Ovary (tissue), 9 donors: ENCODE results near the gene APBB1IP. TPM values are rescaled to one million over a fixed set of nuclear protein-coding genes. Genes with fewer than 3 reads are reported as not detected.

Source experiments
- DNase-seq, 5 donors: peaks; one replicate each; pipeline ENCODE4 v3.0.0-alpha.2; 2019 to 2020
- H3K27ac ChIP-seq, 2 donors: fragments of 200-600 bp; one replicate each; pipeline versions ENCODE4 v1.5.1 to v1.8.0; 2019 to 2022
- H3K27me3 ChIP-seq: fragments of 200-600 bp; one replicate; pipeline ENCODE4 v1.8.0; 2022
- H3K36me3 ChIP-seq: fragments of 200-600 bp; sonication (generic); one replicate; pipeline ENCODE4 v1.5.1; 2019
- H3K4me1 ChIP-seq: one replicate; pipeline ENCODE4 v1.8.1; 2013; ENCODE audit warnings: mild to moderate bottlenecking, moderate library complexity; ENCODE audit not compliant: insufficient read depth
- H3K4me3 ChIP-seq: fragments of 200-600 bp; sonication (generic); one replicate; pipeline ENCODE4 v1.5.1; 2017
- H3K9me3 ChIP-seq, 2 donors: fragments of 200-600 bp in 1 of 2; sonication (generic) in 1 of 2; one replicate each; pipeline versions ENCODE4 v1.5.1 to v1.8.1; 2013 to 2019; ENCODE audit warnings: mild to moderate bottlenecking in 1 of 2, moderate library complexity in 1 of 2
- CTCF ChIP-seq, 3 donors: fragments of 450-650 bp in 2 of 3; fragments of 200-600 bp in 1 of 3; IDR thresholded peaks; one replicate each; pipeline versions ENCODE4 v1.5.1 to v1.8.0; 2016 to 2022; ENCODE audit warnings: antibody characterized with exemption in 3 of 3, mild to moderate bottlenecking in 1 of 3
- EP300 ChIP-seq: sonication (generic); formaldehyde crosslinking; IDR thresholded peaks from one replicate; pipeline ENCODE4 v1.6.1; 2017; ENCODE audit warnings: antibody characterized with exemption
- POLR2A ChIP-seq: fragments of 450-650 bp; IDR thresholded peaks from one replicate; pipeline ENCODE4 v1.6.1; 2017; ENCODE audit warnings: antibody characterized with exemption, mild to moderate bottlenecking, moderate library complexity
- WGBS, 3 donors: extraction: QIAGEN DNeasy Blood & Tissue Kit in 1 of 3; methylation state at CpG; one replicate each; pipeline versions ENCODE4 v1.1.5 to v1.1.7; 2013 to 2017; 5-methylcytosine and 5-hydroxymethylcytosine counted together
- intact Hi-C, 4 donors: fragments of 100-400 bp; cut with DNase I; formaldehyde crosslinking; loops; one replicate each; pipeline versions ENCODE4 v1.11.0 to v1.15.1; 2022 to 2023
- polyA plus RNA-seq, 2 donors: library from polyadenylated mRNA; stranded (reverse); fragments of 200-250 nt in 1 of 2; fragments of 350-450 nt in 1 of 2; fragmentation: Illumina TruSeq in 1 of 2; extraction: RNeasy Lipid Tissue Mini Kit (QIAGEN cat#74804) in 1 of 2; gene quantifications; one replicate each; pipeline ENCODE4 v1.2.3, GENCODE V29; 2013 to 2014
- total RNA-seq, 7 donors: library from RNA; depleted of rRNA in 2 of 7; stranded (reverse); fragments of >200 nt in 2 of 7; fragmentation: NEBNext Ultra II Directional in 3 of 7; extraction: Animal tissue kit (Norgen Biotek cat#: 25700) in 3 of 7; gene quantifications; one replicate each; pipeline versions ENCODE4 v1.1.0 to v1.2.4, GENCODE V29; 2016 to 2023
- donor health status: DM: no; HTN: no; CAD: no; lungs with moderate emphysema.
- donor health status: DM: no; HTN: no; CAD: no.
- donor health status: Bipolar disorder and iron deficiency.
- donor health status: DM: yes; HTN: yes; CAD: no.
- donor health status: DM: no; HTN: no; CAD: no.
- donor health status: DM: yes; HTN: yes; CAD: no.

The APBB1IP gene
- total and polyA plus RNA-seq, 9 donors: 0.64 to 10.2 (median 1.8) TPM

GRCh38 chr10:26446258-26446657 is 8.1 kb downstream of the APBB1IP start:
- H3K36me3 ChIP-seq: no peaks in the 10 kb centered on the region
- DNase-seq: no peak
- no peaks in the 10 kb centered on the region for H3K27me3 ChIP-seq
- intact Hi-C loops: no loop called here
- no peak overlapping the region for H3K4me3 ChIP-seq
- H3K4me1 ChIP-seq: no peaks in the 10 kb centered on the region
- H3K27ac ChIP-seq: no peak overlapping the region
- H3K9me3 ChIP-seq: no peaks in the 10 kb centered on the region
- WGBS, 3 donors: 66 to 84% (median 72%) methylated on average over 5 of the region's 5 CpGs
- TF ChIP-seq CTCF (IDR thresholded peaks at IDR 0.05) (no peak), EP300 (no peak), POLR2A (no peak)

GRCh38 chr10:26448292-26448691 is 10.2 kb downstream of the APBB1IP start:
- no peak for TF ChIP-seq CTCF (IDR thresholded peaks at IDR 0.05)
- TF ChIP-seq POLR2A: no peak
- no peak for TF ChIP-seq EP300
- Histone ChIP-seq H3K4me3 (no peak overlapping the region), H3K4me1 (no peaks in the 10 kb centered on the region), H3K27me3 (no peaks in the 10 kb centered on the region), H3K9me3 (no peaks in the 10 kb centered on the region), H3K27ac (no peak overlapping the region), H3K36me3 (no peaks in the 10 kb centered on the region)
- DNase-seq: no peak
- intact Hi-C loops: no loop called here

DNA sequence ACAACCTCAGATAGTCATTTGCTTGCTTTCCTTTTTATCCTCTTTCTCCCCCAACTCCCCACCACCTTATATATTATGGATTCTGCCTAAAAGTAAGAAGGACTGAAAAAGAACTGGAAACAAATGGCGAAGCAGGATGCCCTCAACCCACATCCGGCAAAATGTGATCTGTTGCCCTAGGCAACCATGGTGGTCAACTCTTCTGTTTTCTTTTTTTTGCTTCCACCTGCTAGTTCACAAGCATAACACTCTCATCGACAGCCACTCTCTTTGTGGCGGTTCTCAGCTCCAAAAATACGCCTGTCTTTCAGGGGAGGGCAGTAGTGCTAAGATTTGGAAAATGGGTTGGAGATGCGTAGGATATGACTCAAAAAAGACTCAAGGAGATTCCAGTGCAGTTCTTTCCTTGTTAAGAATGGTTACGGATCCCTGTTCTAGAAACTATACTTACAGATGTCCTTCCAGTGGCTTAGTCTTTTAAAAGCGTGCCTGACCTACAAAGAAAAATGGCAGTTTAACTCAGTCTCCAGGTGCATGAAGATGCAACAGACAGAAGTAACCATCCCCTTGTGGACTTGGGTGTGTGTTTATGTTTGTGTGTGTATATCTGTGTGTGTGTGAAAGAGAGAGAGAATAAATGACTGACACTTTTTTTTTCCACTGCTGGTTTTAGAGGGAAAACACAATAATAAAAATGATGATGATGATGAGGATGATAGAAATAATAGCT is 10.7 kb downstream of the APBB1IP start:
- no peaks in the 10 kb centered on the region for H3K27me3 ChIP-seq
- intact Hi-C loops: no loop called here
- H3K9me3 ChIP-seq: no peaks in the 10 kb centered on the region
- H3K4me1 ChIP-seq: no peaks in the 10 kb centered on the region
- H3K27ac ChIP-seq: no peak overlapping the region
- no peak overlapping the region for H3K4me3 ChIP-seq
- WGBS, 3 donors: 78 to 82% (median 82%) methylated on average over 8 of the region's 8 CpGs
- DNase-seq: no peak
- TF ChIP-seq CTCF (IDR thresholded peaks at IDR 0.05) (no peak), POLR2A (no peak), EP300 (no peak)
- H3K36me3 ChIP-seq: no peaks in the 10 kb centered on the region

DNA sequence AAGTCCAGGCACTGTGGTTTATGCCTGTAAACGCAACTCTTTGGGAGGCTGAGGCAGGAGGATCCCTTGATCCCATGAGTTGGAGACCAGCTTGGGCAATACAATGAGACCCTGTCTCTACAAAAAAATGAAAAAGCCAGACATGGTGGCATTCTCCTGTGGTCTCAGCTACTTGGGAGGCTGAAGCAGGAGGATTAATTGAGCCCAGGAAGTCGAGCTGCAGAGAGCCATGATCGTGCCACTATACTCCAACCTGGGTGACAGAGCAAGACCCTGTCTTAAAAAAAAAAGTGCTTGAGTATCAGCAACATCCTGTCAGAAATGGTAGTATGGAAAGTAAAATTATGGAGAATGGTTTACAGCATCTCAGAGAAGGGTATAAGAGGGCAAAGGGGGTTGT is 11.6 kb downstream of the APBB1IP start:
- Histone ChIP-seq H3K27me3 (no peaks in the 10 kb centered on the region), H3K36me3 (no peaks in the 10 kb centered on the region), H3K4me3 (no peak overlapping the region), H3K27ac (no peak overlapping the region), H3K4me1 (no peaks in the 10 kb centered on the region), H3K9me3 (no peaks in the 10 kb centered on the region)
- no peak for DNase-seq
- intact Hi-C loops: no loop called here
- WGBS, 3 donors: 50 to 60% (median 50%) methylated on average over 3 of the region's 3 CpGs
- TF ChIP-seq EP300 (no peak), POLR2A (no peak), CTCF (IDR thresholded peaks at IDR 0.05) (no peak)
